ENCODE measurements around the gene DPP6.

Gene DPP6

DNA sequence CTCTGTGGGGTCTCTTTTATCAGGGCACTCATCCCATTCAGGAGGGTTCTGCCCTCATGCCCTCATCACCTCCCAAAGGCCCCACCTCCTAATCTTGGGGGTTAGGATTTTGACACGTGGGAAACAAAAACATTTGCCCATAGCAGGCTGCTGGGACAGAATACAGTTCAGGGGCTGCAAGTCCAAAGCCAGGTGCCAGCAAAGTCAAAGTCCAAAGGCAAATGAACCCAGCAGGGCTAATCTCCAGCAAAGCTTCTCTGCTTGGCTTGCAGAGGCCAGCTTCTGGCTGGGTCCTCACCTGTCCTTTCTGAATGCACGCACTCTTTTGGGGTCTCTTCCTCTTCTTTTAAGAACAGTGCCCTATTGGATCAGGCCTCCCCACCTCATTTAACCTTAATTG lies 359.9 kb downstream of the DPP6 start:
- DNase-seq (ENCODE audit: low spot score): no peak

GRCh38 chr7:154415709-154416399 lies 363.7 kb downstream of the DPP6 start:
- DNase-seq (ENCODE audit: low spot score): no peak

DNA sequence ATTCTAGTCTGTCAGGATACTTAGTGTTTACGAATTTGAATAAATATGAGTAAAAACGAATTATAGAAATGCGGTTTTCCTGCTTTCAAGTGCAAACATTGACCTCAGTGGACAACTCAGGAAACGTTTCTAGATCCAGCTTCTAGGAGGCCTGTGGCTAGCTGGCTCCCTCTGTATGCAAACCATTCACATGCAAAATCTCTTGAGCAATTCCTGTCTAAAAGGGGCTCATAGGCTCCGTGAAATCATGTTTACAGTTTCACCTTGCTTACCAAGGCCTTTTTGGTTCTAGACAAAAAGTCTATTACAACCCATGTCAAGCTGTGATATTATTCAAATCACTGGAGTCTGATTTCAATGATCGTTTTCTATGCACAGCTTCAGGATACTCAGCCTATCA lies 364.5 kb downstream of the DPP6 start:
- no peak for DNase-seq (ENCODE audit: low spot score)

GRCh38 chr7:154419344-154419743 lies 367.1 kb downstream of the DPP6 start:
- DNase-seq (ENCODE audit: low spot score): no peak

DNA sequence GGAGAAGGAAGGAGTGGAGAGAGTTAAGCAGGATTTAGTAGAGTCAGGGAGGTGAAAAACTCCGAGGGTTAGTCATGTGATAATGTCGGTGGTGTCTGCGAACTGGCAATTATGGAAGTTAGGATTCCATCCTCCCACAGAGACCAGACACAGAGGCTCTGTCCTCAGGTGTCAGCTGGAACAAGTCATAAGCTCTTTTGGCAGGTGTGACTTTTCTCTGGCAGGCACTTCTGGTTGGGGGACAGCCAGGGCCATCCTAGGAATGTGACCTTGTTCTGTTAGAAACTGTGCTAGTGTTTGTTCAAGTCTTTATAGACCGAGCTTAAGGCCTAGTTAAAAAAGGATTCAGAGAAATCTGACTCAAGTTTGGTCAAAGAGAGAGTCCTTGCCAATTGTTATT lies 371.0 kb downstream of the DPP6 start:
- no peak for DNase-seq (ENCODE audit: low spot score)

DNA sequence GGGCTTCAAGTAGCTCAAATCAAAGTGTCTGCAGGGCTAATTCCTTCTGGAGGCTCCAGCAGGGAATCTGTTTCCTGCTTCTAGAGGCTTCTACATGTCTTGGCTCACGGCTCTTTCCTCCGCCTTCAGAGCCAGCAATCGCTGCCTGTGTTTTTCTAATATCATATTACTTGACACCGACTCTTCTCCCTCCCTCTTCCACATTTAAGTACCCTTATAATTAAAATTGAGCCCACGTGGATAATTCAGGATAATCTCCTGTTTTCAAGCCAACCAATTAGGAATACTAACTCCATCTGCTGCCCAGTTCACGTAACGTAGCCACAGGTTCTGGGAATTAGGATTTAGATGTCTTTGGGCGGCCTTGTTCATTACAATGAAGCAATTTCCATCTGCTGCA lies 372.2 kb downstream of the DPP6 start:
- DNase-seq (ENCODE audit: low spot score): no peak

DNA sequence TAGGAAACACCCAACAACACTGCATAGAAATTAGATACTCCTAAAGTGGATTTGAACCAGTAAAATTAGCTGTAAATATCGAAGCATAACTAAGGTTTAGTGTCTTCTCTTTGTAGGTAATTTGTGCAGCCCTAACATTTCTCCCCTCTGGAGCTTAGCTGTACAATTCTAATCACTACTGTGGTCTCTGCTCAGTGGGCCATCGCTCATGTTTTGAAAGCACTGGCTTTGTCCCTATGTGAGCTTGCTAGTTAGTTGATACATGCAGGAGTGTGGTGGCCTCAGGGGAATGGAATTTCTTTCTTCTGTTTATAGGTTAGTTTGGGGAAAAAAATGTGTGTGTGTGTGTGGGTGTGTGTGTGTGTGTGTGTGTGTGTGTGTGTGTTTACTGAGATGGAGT lies 373.1 kb downstream of the DPP6 start:
- DNase-seq (ENCODE audit: low spot score): no peak

DNA sequence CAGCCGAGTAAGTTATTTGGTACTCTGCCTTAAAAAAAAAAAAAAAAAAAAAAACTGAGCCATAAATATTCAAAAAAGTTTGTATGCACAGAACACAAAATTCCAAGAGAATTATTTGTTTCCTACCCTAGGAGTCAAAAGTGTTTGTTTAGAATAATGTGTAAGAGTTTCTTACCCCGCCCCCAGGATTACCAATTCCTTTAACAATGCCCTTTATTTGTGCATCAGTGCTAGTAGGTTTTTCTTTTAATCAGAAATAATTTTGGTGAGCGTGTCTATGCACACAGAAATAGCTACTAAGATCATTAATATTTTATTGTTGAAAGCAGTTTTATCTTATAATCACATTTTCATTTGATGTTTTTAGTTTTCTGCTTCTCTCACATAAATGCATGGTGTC lies 374.6 kb downstream of the DPP6 start:
- no peak for DNase-seq (ENCODE audit: low spot score)

GRCh38 chr7:154427533-154427932 lies 375.3 kb downstream of the DPP6 start:
- no peak for DNase-seq (ENCODE audit: low spot score)

DNA sequence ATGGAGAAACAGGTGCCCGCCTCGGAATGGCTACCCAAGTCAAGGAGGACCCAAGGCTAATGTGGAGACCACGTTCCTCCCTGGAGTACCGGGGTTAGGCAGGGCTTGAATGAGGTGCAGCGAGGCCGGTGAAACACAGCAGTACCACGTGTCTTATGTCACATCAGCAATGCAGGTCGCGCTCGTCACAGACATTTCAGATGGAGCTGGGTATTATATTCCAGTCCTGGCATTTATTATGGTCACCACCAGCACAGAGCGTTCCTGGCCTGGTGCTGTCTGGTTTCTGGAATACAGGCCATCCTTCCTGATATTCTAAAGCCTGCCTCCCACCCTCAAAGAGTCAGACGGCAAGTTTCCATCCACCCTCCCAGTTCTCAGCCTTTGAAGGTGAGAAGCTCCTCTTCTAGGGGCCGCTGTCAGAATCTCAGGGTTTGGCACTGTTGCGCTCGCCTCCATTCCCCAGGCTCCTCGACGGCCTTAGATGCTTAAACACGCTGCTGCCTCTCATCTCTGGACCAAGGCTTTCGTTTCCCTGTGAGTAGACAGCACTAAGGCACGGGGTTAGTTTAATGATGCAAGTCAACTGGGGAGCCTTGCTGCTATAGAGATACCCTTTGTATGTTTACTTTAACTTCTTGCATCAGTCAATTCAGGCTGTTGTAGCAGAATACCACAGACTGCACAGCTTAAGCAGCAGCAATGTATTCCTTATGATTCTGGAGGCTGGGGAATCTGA lies 377.6 kb downstream of the DPP6 start:
- DNase-seq (ENCODE audit: low spot score): no peak

DNA sequence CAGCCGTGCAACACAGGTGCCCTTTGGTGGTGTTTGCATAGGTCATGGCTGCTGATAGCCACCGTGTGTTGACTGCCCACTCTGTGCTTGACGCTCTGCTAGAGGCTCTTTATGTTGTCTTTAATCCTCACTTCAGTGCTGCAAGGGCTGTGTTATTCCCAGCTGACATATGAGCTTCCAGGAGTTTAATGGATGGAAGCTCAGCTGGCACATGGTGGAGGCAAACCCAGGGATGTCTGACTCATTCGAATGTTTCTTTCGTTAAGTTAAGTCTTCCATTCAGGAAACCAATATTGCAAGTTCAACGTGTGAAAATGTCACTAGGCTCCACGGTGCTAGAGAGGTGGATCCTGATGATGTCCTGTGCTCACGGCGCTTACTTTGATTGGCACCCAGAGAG lies 378.4 kb downstream of the DPP6 start:
- no peak for DNase-seq (ENCODE audit: low spot score)

DNA sequence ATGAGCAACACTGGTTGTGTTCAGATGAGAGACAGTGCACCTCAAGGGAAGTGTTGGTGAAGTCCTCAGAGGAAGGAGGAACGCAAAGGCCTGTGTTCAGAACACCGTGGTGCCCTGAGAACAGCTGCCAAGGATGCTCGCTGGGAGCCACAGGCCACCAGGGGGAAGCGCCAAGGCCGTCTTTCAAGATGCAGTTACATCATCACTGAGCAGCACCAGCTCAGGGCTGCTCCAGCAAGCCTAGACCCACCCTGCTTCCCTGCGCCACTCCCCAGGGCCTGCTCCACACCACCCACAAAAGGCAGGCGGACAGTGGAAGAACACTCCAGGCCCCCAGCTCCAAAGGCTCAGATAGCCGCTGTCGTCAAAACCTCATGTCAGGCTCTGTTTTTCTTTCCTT lies 378.8 kb downstream of the DPP6 start:
- DNase-seq (ENCODE audit: low spot score): no peak

- DNase-seq (ENCODE audit: low spot score): no peak
Measured at GRCh38 chr7:154433632-154434598, 381.7 kb downstream of the DPP6 start.

DNA sequence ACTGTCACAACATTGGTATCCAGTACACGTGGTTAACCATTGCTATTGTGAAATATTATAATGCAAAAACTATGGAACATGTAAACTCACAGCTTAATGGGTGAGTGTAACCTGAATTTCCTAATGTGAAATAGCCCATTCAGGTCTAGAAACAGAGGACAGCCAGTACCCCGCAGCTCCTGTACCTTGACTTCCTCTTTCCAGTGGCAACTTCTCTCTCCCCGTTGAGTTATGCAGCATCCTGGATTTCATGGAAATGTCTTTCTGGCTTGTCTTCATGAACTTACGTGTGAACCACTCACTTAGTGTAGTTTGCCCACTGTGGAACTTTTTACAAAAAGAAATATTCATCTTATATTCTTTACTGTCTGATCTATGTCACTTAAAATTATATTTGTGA lies 384.4 kb downstream of the DPP6 start:
- no peak for DNase-seq (ENCODE audit: low spot score)

DNA sequence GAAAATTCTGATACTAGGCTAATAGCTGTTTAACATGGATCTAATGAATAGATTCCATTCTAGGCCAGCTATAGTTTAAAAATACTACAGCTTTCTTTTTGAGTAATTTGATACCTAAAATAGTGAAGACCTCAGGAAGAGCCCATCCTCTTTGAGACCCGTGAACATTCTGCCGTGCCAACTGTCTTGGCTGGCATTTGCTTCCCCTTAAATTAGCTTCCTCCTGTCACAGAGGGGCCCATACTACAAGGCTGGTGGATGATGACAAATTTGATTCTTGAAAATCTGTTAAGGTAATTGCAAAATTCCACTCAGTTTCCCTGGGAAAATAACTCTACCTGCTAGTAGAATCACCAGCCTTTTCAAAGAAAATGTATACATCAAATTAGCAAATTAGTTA lies 385.0 kb downstream of the DPP6 start:
- DNase-seq (ENCODE audit: low spot score): no peak

- no peak for DNase-seq (ENCODE audit: low spot score)
Measured at GRCh38 chr7:154438571-154439367, 386.6 kb downstream of the DPP6 start.

DNA sequence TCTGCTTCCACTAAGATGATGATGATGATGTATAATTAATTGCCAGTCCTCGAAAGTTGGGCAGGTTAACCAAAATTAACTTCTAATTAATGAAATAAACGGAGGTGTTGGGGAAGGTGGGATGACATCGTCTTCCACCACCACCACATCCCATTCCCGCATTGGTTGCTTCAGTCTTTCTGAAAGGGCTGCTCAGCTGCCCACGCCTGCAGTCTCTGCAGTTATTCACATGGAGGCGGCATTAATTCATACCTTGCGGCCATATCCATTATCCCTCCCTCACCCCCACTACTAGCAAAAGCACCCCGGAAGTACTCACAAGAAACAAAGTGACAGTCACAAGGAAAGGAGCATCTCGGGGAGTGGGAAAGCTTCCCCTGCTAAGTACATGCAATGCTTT lies 387.9 kb downstream of the DPP6 start:
- DNase-seq (ENCODE audit: low spot score): no peak

DNA sequence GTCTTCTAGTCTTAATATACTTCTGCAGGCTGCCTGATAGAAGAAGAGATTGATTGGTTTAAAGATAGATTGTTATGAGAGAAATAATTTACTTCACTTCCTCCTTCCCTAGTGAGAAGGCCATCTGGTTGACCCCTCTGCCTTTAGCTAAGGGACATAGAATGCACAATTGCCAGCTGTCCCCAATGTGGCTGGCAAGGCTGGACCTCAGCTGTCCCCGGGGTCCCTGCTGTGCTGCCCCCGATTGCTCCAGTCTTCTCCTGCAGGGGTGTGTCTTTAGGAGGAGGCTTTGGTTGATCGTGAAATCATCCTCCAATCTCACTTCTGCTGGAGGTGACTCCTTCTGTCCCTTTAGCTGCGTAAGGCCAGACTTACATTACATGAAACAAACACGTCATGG lies 388.5 kb downstream of the DPP6 start:
- DNase-seq (ENCODE audit: low spot score): no peak

DNA sequence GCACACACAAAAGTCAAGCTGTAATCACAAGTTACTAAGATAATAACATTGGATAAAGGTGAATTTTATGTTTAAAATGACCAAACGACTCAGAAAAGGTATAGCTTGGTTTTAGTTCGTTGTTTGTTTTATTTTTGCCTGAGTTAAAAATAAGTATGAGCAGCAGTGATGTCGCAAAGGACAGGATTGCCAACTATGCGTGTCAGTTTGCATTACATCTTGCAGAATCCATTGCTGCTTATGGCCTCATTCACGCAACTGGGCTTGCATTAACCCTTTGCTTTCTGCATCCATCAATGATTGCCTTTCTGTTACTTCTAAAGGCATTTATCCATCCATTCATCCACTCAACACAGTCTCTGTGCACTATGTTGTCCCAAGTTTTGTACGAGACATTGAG lies 389.6 kb downstream of the DPP6 start:
- DNase-seq (ENCODE audit: low spot score): no peak

GRCh38 chr7:154442939-154443338 lies 390.7 kb downstream of the DPP6 start:
- no peak for DNase-seq (ENCODE audit: low spot score)

DNA sequence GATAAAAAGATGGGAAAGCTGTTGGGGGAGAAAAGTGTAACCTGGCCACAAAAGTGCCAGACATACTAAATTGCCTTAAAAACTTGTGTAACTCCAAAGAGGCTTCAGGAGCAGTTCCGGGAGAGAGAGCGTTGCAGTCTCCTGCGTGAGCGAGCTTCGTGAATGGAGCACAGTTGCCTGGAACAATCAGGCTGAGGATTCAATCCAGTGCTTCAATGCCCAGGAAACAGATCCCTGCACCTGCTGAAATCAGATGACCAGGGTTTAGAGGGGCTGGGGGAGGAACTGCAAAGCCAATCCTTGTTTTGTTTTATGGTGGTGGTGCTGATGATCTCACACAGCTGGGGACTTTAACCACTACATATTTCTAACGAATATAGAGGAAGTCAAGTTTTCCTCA lies 398.3 kb downstream of the DPP6 start:
- no peak for DNase-seq (ENCODE audit: low spot score)

Measured in left forelimb (tissue), 1 donor.